ENCODE results near the gene BARHL2. TPM values are rescaled to one million over a fixed set of nuclear protein-coding genes. Genes with fewer than 3 reads are reported as not detected.

Gene BARHL2
- total RNA-seq, 1 experiment from 2014 or later = not detected

DNA sequence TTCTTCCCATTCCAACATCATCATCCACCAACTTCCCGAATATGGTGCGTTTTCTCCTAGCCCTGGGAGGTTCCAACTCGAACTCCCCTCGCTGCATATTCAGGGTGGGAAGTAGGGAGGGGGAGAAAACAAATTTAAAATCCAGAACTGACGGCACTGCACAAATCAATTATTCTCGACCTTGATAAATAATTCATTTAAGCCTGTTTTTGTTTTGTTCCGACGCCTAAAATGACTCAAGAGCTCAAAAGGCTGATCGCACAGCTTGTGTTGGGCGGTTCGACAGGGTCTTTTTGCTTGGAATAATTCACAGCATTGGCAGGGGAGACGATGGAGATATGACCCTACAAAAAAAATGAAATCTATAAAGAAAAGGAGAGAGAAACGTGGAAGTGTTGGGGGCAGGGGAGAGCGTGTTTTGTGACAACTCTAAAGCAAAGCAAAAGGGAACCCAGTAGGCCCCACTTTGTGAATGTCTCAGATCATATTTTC is 3.1 kb upstream of the BARHL2 start:
- POLR2A ChIA-PET = no interaction called here
- Histone ChIP-seq H3K79me2 (ENCODE audit: insufficient read depth, low read length) (no peaks in the 10 kb centered on the region), H4K20me1 (ENCODE audit: insufficient read depth) (no peaks in the 10 kb centered on the region), H3K9me2 (ENCODE audit: insufficient read depth) (no peaks in the 10 kb centered on the region), H3K4me3 (replicated peaks in 1 of 2; ENCODE audit: low read depth in 1 of 2, low read length in 2 of 2) (no peak overlapping the region), H3K27me3 (ENCODE audit: insufficient read depth, low read length) (peaks cover 8% of the 10 kb centered on the region), H2AFZ (ENCODE audit: low read depth, low read length, poor library complexity, severe bottlenecking) (no peak overlapping the region), H3K36me3 (ENCODE audit: control insufficient read depth in 1 of 2, insufficient read depth in 2 of 2, low read length in 2 of 2) (no peaks in the 10 kb centered on the region), H3K4me2 (ENCODE audit: low read length) (no peak overlapping the region), H3K9ac (ENCODE audit: low read length) (no peak overlapping the region), H3K4me1 (ENCODE audit: control insufficient read depth in 1 of 2, insufficient read depth in 2 of 2, low read length in 2 of 2) (peaks cover 0 to 5% of the 10 kb centered on the region in 2 experiments; a peak in 1 of 4 replicates), H3K9me3 (ENCODE audit: control insufficient read depth in 1 of 2, insufficient read depth in 1 of 2, low read depth in 1 of 2, low read length in 2 of 2) (no peaks in the 10 kb centered on the region), H3K27ac (ENCODE audit: low read depth, low read length) (no peak overlapping the region)
- BruUV-seq (replicated peaks) = no TSS peak
- DNase-seq (ENCODE audit: low read depth, low spot score) (no peak), ATAC-seq (no peak)
- RAD21 ChIA-PET (ENCODE audit: low non-redundant PET in 1 of 2, low total read pairs in 2 of 2, uncharacterized antibody in 2 of 2, unreplicated experiment in 2 of 2) = interaction anchor here in 1 of 2 experiments (2.1 kb wide), 1 partner anchor 445 kb away, joined by 13 read pairs; no protein-coding TSS in a partner anchor
- CTCF ChIA-PET = interaction anchor here (1.6 to 1.9 kb wide), 2 partner anchors 104 to 614 kb away, joined by 4 to 15 read pairs; no protein-coding TSS in a partner anchor
- TF ChIP-seq CEBPB (IDR thresholded peaks at IDR 0.05; ENCODE audit: low read depth) = no peak
- no peak for TF ChIP-seq EZH2phosphoT487 (IDR thresholded peaks at IDR 0.05; ENCODE audit: borderline replicate concordance)
- TF ChIP-seq RAD21 (IDR thresholded peaks at IDR 0.05; ENCODE audit: low read depth) = no peak
- TF ChIP-seq, protein P1, sequence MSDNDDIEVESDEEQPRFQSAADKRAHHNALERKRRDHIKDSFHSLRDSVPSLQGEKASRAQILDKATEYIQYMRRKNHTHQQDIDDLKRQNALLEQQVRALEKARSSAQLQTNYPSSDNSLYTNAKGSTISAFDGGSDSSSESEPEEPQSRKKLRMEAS (IDR thresholded peaks at IDR 0.05) = no peak
- TF ChIP-seq EZH2 (IDR thresholded peaks at IDR 0.05) = no peak
- TF ChIP-seq, protein P2, sequence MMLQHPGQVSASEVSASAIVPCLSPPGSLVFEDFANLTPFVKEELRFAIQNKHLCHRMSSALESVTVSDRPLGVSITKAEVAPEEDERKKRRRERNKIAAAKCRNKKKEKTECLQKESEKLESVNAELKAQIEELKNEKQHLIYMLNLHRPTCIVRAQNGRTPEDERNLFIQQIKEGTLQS (IDR thresholded peaks at IDR 0.05) = no peak
- TF ChIP-seq, protein P3, sequence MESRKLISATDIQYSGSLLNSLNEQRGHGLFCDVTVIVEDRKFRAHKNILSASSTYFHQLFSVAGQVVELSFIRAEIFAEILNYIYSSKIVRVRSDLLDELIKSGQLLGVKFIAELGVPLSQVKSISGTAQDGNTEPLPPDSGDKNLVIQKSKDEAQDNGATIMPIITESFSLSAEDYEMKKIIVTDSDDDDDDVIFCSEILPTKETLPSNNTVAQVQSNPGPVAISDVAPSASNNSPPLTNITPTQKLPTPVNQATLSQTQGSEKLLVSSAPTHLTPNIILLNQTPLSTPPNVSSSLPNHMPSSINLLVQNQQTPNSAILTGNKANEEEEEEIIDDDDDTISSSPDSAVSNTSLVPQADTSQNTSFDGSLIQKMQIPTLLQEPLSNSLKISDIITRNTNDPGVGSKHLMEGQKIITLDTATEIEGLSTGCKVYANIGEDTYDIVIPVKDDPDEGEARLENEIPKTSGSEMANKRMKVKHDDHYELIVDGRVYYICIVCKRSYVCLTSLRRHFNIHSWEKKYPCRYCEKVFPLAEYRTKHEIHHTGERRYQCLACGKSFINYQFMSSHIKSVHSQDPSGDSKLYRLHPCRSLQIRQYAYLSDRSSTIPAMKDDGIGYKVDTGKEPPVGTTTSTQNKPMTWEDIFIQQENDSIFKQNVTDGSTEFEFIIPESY (IDR thresholded peaks at IDR 0.05; ENCODE audit: extremely low read depth, insufficient replicate concordance, low read length) = no peak
- no peak for TF ChIP-seq YY1 (IDR thresholded peaks at IDR 0.05; ENCODE audit: extremely low read depth, insufficient replicate concordance, low read depth, low read length)
- TF ChIP-seq FOSL1 (IDR thresholded peaks at IDR 0.05; ENCODE audit: low read depth) = no peak
- no peak for TF ChIP-seq EGR1 (IDR thresholded peaks at IDR 0.05; ENCODE audit: low read depth)
- TF ChIP-seq POLR2A (IDR thresholded peaks at IDR 0.05; ENCODE audit: borderline replicate concordance, extremely low read depth, insufficient read depth, insufficient read length) = no peak
- TF ChIP-seq ZNF274 (IDR thresholded peaks at IDR 0.05; ENCODE audit: low read depth, low read length) = no peak
- TF ChIP-seq ELF1 (IDR thresholded peaks at IDR 0.05; ENCODE audit: borderline replicate concordance, low read depth) = no peak
- no peak for TF ChIP-seq CBX3 (IDR thresholded peaks at IDR 0.05; ENCODE audit: low read depth)
- no peak for TF ChIP-seq SRF (IDR thresholded peaks at IDR 0.05; ENCODE audit: low read depth)
- TF ChIP-seq, protein P4, sequence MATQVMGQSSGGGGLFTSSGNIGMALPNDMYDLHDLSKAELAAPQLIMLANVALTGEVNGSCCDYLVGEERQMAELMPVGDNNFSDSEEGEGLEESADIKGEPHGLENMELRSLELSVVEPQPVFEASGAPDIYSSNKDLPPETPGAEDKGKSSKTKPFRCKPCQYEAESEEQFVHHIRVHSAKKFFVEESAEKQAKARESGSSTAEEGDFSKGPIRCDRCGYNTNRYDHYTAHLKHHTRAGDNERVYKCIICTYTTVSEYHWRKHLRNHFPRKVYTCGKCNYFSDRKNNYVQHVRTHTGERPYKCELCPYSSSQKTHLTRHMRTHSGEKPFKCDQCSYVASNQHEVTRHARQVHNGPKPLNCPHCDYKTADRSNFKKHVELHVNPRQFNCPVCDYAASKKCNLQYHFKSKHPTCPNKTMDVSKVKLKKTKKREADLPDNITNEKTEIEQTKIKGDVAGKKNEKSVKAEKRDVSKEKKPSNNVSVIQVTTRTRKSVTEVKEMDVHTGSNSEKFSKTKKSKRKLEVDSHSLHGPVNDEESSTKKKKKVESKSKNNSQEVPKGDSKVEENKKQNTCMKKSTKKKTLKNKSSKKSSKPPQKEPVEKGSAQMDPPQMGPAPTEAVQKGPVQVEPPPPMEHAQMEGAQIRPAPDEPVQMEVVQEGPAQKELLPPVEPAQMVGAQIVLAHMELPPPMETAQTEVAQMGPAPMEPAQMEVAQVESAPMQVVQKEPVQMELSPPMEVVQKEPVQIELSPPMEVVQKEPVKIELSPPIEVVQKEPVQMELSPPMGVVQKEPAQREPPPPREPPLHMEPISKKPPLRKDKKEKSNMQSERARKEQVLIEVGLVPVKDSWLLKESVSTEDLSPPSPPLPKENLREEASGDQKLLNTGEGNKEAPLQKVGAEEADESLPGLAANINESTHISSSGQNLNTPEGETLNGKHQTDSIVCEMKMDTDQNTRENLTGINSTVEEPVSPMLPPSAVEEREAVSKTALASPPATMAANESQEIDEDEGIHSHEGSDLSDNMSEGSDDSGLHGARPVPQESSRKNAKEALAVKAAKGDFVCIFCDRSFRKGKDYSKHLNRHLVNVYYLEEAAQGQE (IDR thresholded peaks at IDR 0.05; ENCODE audit: low read depth) = no peak
- TF ChIP-seq POLR2AphosphoS5 (IDR thresholded peaks at IDR 0.05; ENCODE audit: low read depth, low read length) = no peak
- no peak for TF ChIP-seq ZFX (IDR thresholded peaks at IDR 0.05)
- TF ChIP-seq JUND (IDR thresholded peaks at IDR 0.05) = no peak
- intact Hi-C loops (cut with micrococcal nuclease) = loop anchor here (2.0 to 10.0 kb wide), 4 partner anchors 302 to 585 kb away; partner anchors contain the start of gene ZNF644
